Left hindlimb (tissue), 1 donor: ENCODE data around the gene MRPL40.

Experiments
- DNase-seq: peaks from one replicate; pipeline ENCODE4 v3.0.0-alpha.2; 2018

The MRPL40 gene

GRCh38 chr22:19463491-19464469, 31.4 kb downstream of the MRPL40 start:
- no peak for DNase-seq

GRCh38 chr22:19464546-19464945, 32.2 kb downstream of the MRPL40 start:
- DNase-seq, result no peak

DNA sequence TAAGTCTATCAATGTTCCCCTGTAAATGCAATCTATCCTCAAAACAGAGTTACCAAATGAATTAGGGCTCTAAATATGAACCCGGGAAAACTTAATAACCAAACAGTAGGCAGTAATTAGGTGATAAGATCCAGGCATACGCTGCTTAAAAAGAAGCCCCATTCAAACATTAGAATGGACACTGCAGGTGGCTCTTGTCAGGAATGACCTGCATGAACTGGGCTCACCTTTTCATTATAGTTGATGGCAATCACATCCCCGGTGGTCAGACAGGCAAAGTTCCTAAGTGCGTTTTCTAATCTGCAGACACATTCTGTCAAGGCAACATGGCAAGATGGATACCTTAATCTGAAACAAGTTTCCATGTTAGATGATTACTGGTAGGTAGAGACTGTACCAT, 32.6 kb downstream of the MRPL40 start:
- no peak for DNase-seq

DNA sequence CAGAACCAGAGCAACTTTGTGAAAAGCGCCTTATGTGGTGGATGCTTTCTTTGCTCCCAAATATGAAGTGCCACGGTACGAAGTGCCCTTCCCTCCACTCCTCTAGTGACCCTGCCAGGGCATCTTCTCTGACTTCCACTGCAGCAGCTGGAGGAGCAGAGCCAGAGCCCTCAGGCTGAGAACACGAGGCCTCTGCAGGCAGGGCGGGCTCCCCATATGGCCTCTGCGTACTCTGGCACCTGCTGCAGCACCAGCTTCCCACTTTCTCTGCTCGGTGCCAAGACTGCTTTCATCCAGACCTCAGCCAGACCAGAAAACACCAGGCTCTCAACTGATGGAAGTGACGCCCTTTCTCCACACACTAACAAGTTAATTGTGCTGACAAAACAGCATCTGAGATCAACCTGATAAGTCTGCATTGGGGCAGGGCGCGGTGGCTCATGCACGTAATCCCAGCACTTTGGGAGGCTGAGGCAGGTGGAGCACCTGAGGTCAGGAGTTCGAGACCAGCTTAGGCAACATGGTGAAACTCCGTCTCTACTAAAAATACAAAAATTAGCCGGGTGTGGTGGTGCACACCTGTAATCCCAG, 33.9 kb downstream of the MRPL40 start:
- no peak for DNase-seq

- DNase-seq, result no peak
Measured at GRCh38 chr22:19466848-19467752, 34.8 kb downstream of the MRPL40 start.

- no peak for DNase-seq
Measured at GRCh38 chr22:19467912-19468311, 35.6 kb downstream of the MRPL40 start.

DNA sequence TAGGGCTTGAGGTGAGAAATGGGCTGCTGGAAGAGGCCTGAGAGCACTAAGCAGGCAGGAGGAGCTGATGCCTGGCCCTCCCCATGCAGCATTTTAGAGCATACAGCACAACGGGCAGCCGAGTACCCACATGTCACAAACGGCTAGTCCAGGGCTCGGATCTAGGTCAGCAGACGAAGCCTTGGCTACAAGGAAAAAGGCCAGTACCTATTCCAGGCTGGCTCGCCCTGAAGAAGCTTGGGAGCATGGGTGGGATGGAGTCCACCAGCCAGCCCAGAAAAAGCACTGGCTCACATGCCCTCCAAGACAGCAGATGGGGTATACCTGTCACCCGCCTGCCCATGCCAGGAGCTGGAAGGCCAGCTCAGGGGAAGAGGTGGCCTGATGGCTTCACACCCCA, 37.1 kb downstream of the MRPL40 start:
- DNase-seq, result no peak

GRCh38 chr22:19470010-19470409, 37.7 kb downstream of the MRPL40 start:
- DNase-seq, result no peak

GRCh38 chr22:19471572-19471971, 39.2 kb downstream of the MRPL40 start:
- DNase-seq, result no peak

DNA sequence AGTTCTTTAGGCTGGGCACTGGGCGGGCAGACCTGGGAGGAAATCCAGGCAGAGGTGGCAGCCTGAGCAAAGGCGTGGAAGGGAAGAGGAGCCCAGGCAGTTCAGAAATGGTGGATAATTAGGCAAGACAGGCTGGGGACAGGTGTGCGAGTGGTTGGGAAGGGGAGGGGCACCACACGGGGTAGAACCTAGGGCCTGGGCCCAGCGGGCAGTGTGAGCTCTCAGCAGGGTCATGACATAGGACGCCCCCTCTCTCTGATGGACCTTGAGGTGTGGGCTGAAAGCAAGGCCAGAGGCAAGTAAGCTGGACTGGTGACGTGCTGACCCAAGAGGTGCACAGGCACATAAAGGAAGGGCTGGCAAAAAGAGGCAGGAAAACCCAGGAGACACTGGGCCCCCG, 39.9 kb downstream of the MRPL40 start:
- no peak for DNase-seq

DNA sequence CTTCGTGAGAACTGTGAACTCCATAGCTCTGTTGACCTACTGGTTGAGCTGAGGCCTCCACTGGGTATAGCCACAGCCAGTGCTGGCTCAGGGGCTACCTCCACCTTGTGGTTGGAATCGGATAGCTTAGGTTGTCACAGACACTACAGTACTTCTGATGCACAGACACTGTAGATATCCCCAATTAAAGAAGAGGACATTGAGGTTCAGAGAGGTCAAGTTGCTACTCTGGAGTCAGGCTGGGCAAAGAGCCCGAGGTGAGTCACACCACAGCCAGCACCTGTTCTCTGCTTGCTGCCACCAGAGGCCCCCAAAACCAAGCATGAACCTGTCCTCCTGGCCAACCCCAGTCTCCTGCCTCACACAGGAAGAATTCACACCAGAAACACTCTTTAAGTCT, 41.2 kb downstream of the MRPL40 start:
- no peak for DNase-seq

- no peak for DNase-seq
Measured at GRCh38 chr22:19476023-19476422, 43.7 kb downstream of the MRPL40 start.

GRCh38 chr22:19477321-19478044, 45.1 kb downstream of the MRPL40 start:
- no peak for DNase-seq

DNA sequence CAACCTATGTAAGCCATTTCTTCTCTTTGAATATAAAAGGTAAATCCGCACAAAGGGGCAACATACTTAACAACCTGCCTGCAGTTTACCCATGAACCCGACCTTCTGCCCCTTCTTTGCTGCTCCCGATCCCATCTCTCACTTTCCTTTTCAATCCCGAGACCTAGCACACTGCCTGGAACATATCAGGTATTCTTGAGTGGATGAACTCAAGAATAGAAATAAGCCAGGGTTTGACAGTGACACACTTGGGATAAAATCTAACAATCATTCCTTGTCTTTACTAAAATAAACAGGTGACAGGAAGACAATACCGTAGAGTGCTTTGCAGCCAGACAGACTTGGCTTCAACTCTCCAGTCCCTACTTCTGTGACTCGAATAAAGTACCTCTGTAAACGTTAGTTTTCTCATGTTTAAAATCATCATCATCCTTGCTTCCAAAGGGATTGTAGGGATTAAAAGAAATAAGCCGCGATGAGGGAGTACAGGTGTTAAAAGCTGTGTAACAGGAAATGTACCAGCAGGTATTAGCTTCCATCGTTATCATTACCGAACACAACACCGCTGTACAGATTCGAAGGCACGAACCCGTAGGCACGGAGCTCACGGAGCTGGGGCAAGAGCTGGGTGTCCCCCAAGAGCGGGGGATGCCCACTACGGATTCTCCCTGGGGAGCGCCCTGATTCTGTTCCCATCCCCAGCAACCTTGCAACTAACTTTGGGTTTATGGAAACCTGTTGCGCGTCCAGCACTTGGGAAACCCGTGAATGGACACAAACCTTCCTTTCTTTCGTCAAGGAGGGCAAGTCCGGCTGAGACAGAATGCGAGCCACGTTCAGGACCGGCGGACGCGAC, 45.9 kb downstream of the MRPL40 start:
- DNase-seq, result no peak

DNA sequence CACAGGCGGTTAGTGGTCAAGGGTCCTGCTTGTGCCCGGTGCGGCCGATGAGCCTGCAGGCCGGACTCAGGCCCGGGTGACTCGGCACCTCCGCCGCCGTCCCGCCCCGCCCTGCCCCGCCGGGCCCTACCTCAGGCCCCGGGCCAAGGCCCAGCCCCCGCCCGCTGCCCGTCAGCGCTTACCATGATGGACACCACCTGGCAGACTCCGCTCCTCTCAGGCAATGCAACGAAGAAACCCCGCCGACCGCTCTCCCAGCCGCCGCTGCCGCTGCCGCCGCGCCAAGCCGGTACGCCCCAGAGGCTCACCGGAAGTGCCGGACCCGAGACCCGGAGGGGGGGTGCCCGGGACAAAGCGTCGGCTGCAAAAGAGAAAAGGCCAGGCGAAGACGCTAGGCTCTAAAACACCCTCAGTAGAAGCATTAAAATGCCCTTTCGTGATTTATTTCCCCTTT, 46.6 kb downstream of the MRPL40 start, which contains the start of gene UFD1:
Gene UFD1 (minus strand): TSS at position 293 of the 454 bp plus-strand sequence. CDS start 108 bp downstream, at position 185.
- peak; percentile 89 for DNase-seq

DNA sequence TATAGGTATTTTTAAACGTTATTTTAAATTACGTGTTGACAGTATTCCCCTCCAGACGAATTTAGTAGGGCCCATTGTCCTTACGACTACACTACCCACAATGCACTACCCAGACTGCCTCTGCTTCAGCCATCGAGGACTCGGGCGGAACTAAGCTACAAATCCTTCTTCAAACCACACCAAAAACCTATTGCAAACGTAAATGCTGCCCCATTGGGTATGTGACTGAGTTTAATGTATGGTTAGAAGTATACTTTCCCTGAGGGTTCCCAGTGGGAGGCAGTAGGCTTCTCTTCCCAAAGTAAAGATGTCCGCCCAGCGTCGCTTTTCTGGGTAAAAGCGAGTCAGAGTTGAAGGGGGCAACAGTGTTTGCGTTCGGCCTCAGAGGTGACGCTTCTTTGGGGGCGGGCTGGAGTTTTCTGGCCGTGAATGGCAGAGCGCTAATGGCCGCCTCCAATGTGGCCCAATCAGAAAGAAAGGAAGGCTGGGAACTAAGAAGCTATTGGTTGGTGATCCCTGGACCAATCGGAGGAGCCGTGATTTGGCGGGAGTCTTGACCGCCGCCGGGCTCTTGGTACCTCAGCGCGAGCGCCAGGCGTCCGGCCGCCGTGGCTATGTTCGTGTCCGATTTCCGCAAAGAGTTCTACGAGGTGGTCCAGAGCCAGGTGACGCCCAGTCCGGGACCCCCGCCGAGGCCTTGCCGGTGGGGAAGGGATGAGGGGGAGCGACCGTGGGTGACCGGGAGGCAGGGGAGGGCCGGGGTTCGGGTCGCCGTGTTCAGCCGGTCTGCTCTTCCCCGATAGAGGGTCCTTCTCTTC, 47.2 kb downstream of the MRPL40 start, which contains the start of gene CDC45:
Gene CDC45 (plus strand): TSS at position 566 of the 818 bp plus-strand sequence. CDS start 49 bp downstream, at position 615.
- peak; percentile 98 for DNase-seq

- DNase-seq, result no peak
Measured at GRCh38 chr22:19480173-19480568, 47.8 kb downstream of the MRPL40 start.

GRCh38 chr22:19480789-19481188, 48.4 kb downstream of the MRPL40 start:
- DNase-seq, result no peak

DNA sequence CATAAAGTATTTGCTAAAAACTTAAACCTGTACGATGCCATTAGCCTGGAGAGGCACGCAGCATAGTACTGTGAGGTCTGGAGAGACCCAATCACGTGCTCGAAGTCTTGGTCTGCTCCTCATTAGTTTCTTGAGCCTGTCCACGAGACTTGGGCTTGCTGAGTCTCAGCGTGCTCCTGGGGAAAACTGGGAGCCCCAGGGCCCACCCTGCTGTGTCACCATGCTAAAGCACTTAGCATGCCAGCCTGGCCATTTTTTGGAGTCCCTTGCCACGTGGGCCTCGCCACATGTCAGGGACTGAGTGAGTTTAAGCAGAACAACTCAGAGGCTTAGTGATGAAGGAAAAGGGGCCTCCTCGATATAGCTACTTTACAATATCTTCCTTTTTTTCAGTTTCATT, 50.0 kb downstream of the MRPL40 start:
- no peak for DNase-seq
